ENCODE data around the gene PRDX2.

GRCh38 chr19:12838886-12839756 is 37.5 kb upstream of the PRDX2 start:
- TF ChIP-seq CTCF (IDR thresholded peaks at IDR 0.05), result no peak
- TF ChIP-seq POLR2A (IDR thresholded peaks at IDR 0.05), result no peak
